HepG2 (cell line): ENCODE data around the gene ASB3. TPM values are rescaled to one million over a fixed set of nuclear protein-coding genes. Genes with fewer than 3 reads are reported as not detected.
A peak's percentile ranks its signal among the peaks of the same experiment; 100 is the strongest.

Source experiments
- FOXK1 ChIP-seq: sonication (generic); formaldehyde crosslinking; IDR thresholded peaks from 2 replicates; pipeline ENCODE4 v1.4.0; 2020; ENCODE audit warnings: low read depth, missing genetic modification reagents, borderline replicate concordance
- HNRNPLL ChIP-seq: fragments of 200-400 bp; formaldehyde crosslinking; IDR thresholded peaks from 2 replicates; pipeline ENCODE4 v1.6.1; 2017; ENCODE audit warnings: mild to moderate bottlenecking, low read depth, low read length; ENCODE audit not compliant: poor library complexity, severe bottlenecking
- MZF1 ChIP-seq: sonication (generic); formaldehyde crosslinking; IDR thresholded peaks from 2 replicates; pipeline ENCODE4 v1.8.1; 2023; ENCODE audit warnings: mild to moderate bottlenecking, missing genetic modification reagents, borderline replicate concordance
- RARG ChIP-seq: sonication (generic); formaldehyde crosslinking; IDR thresholded peaks from 2 replicates; pipeline ENCODE4 v1.4.0; 2020; ENCODE audit warnings: low read depth, mild to moderate bottlenecking, missing genetic modification reagents
- REL ChIP-seq: sonication (generic); formaldehyde crosslinking; conservative IDR thresholded peaks from 2 replicates; pipeline ENCODE4 v1.8.0; 2022; ENCODE audit warnings: mild to moderate bottlenecking, missing genetic modification reagents, moderate library complexity
- SNAPC2 ChIP-seq: sonication (generic); formaldehyde crosslinking; IDR thresholded peaks from 2 replicates; pipeline ENCODE4 v1.8.1; 2022; ENCODE audit warnings: mild to moderate bottlenecking, missing genetic modification reagents
- THAP11 ChIP-seq: IDR thresholded peaks from 2 replicates; pipeline ENCODE4 v1.6.1; 2016; ENCODE audit warnings: missing biosample characterization, missing genetic modification reagents
- ZFP36L1 ChIP-seq: sonication (generic); formaldehyde crosslinking; IDR thresholded peaks from 2 replicates; pipeline ENCODE4 v1.8.0; 2022; ENCODE audit warnings: mild to moderate bottlenecking, missing genetic modification reagents, moderate library complexity
- ZFP36L2 ChIP-seq: sonication (generic); formaldehyde crosslinking; IDR thresholded peaks from 2 replicates; pipeline ENCODE4 v1.4.0; 2020; ENCODE audit warnings: missing genetic modification reagents
- ZFP41 ChIP-seq: sonication (generic); formaldehyde crosslinking; IDR thresholded peaks from 2 replicates; pipeline ENCODE4 v1.4.0; 2020; ENCODE audit warnings: mild to moderate bottlenecking, missing genetic modification reagents, borderline replicate concordance
- ZMAT3 ChIP-seq: sonication (generic); formaldehyde crosslinking; conservative IDR thresholded peaks from 2 replicates; pipeline ENCODE4 v1.7.0; 2021; ENCODE audit warnings: missing genetic modification reagents
- ZNF251 ChIP-seq: sonication (generic); formaldehyde crosslinking; IDR thresholded peaks from 2 replicates; pipeline ENCODE4 v1.9.0; 2021; ENCODE audit warnings: mild to moderate bottlenecking, missing genetic modification reagents
- ZNF589 ChIP-seq: sonication (generic); formaldehyde crosslinking; conservative IDR thresholded peaks from 2 replicates; pipeline ENCODE4 v1.8.0; 2022; ENCODE audit warnings: mild to moderate bottlenecking, moderate library complexity, missing genetic modification reagents
- ZNF781 ChIP-seq: sonication (generic); formaldehyde crosslinking; IDR thresholded peaks from 2 replicates; pipeline ENCODE4 v1.5.1; 2020; ENCODE audit warnings: borderline replicate concordance, mild to moderate bottlenecking, missing genetic modification reagents; ENCODE audit errors: not compliant biosample characterization
- ZNF841 ChIP-seq: sonication (generic); formaldehyde crosslinking; IDR thresholded peaks from 2 replicates; pipeline ENCODE4 v1.8.1; 2023; ENCODE audit warnings: missing genetic modification reagents, borderline replicate concordance
- polyA plus RNA-seq, 8 experiments: library from polyadenylated mRNA; depleted of rRNA in 3 of 8; stranded (reverse) in 7 of 8; unstranded in 1 of 8; fragments of >200 nt; fragmentation: Illumina TruSeq in 4 of 8; extraction: Trizol in 4 of 8; gene quantifications; 2 replicates each; pipeline versions ENCODE4 v1.2.1 to v1.2.3, GENCODE V29; 2011 to 2016; ENCODE audit warnings: low read depth in 4 of 8, missing spikeins in 1 of 8, mixed read lengths in 1 of 8; ENCODE audit not compliant: insufficient read depth in 1 of 8
- total RNA-seq, 5 experiments: library from RNA; depleted of rRNA; stranded (reverse); fragments of >200 nt; fragmentation: Illumina TruSeq; extraction: Trizol; gene quantifications; 2 replicates each; pipeline ENCODE4 v1.2.3, GENCODE V29; 2016; ENCODE audit warnings: low read depth in 1 of 5
- TF ChIP-seq, protein P1 (sequence below): sonication (generic); formaldehyde crosslinking; conservative IDR thresholded peaks from 2 replicates; pipeline ENCODE4 v1.4.0; 2020; ENCODE audit warnings: missing genetic modification reagents
- TF ChIP-seq, protein P2 (sequence below): sonication (generic); formaldehyde crosslinking; IDR thresholded peaks from 2 replicates; pipeline ENCODE4 v1.5.0; 2020; ENCODE audit warnings: mild to moderate bottlenecking, missing genetic modification reagents
- TF ChIP-seq, protein P3 (sequence below): sonication (generic); formaldehyde crosslinking; IDR thresholded peaks from 2 replicates; pipeline ENCODE4 v1.9.0; 2021; ENCODE audit warnings: missing genetic modification reagents, mild to moderate bottlenecking, borderline replicate concordance
- TF ChIP-seq, protein P4 (sequence below): sonication (generic); formaldehyde crosslinking; IDR thresholded peaks from 2 replicates; pipeline ENCODE4 v1.4.0; 2020; ENCODE audit warnings: missing genetic modification reagents; ENCODE audit errors: not compliant biosample characterization
- TF ChIP-seq, protein P5 (sequence below): sonication (generic); formaldehyde crosslinking; IDR thresholded peaks from 2 replicates; pipeline ENCODE4 v1.8.0; 2022; ENCODE audit warnings: missing genetic modification reagents, mild to moderate bottlenecking, moderate library complexity, borderline replicate concordance

ASB3 gene
- total and polyA plus RNA-seq, 2 of the 13 experiments (the other 11 are each of a cell fraction or from before 2014, with no cell fraction given): 40.1 to 41.8 TPM

DNA sequence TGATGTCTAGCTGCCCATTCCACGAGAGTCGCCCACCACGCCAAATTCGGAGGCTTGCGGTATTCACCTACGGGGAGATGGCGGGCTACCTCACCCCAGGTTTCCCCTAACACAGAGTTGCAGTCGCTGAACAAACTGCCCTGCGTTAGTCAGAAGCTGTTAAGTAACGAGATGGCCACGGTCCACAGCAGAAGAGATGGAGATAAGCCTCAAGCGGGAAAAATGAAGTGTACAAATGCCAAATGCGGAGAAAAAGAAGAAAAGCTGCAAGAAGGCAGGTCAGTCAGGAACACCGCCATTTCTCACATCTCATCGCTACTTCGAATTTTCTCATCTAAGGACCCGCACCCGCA is 425 bp downstream of the ASB3 start (continued):
- TF ChIP-seq ZFP41 (CRISPR knock-in tag) (0 out of 2 replicates have a peak, but pooled peaks have one; percentile 71), RARG (no peak), ZNF251 (CRISPR knock-in tag) (no peak), ZFP36L1 (CRISPR knock-in tag) (0 out of 2 replicates have a peak, but pooled peaks have one; percentile 67), REL (CRISPR knock-in tag) (0 out of 2 replicates have a peak, but pooled peaks have one; percentile 57), ZNF841 (CRISPR knock-in tag) (peak; percentile 60; the same call in 1 of the 2 replicates), FOXK1 (CRISPR knock-in tag) (no peak), ZNF589 (CRISPR knock-in tag) (0 out of 2 replicates have a peak, but pooled peaks have one; percentile 80), ZNF781 (CRISPR knock-in tag) (peak; percentile 11), ZMAT3 (CRISPR knock-in tag) (peak; percentile 51; the same call in 1 of the 2 replicates), MZF1 (CRISPR knock-in tag) (no peak), THAP11 (CRISPR knock-in tag) (no peak), SNAPC2 (CRISPR knock-in tag) (no peak), ZFP36L2 (CRISPR knock-in tag) (no peak), HNRNPLL (peak; percentile 78)
- TF ChIP-seq, protein P1, sequence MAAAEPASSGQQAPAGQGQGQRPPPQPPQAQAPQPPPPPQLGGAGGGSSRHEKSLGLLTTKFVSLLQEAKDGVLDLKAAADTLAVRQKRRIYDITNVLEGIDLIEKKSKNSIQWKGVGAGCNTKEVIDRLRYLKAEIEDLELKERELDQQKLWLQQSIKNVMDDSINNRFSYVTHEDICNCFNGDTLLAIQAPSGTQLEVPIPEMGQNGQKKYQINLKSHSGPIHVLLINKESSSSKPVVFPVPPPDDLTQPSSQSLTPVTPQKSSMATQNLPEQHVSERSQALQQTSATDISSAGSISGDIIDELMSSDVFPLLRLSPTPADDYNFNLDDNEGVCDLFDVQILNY (CRISPR knock-in tag): 0 out of 2 replicates have a peak, but pooled peaks have one; percentile 1
- TF ChIP-seq, protein P2, sequence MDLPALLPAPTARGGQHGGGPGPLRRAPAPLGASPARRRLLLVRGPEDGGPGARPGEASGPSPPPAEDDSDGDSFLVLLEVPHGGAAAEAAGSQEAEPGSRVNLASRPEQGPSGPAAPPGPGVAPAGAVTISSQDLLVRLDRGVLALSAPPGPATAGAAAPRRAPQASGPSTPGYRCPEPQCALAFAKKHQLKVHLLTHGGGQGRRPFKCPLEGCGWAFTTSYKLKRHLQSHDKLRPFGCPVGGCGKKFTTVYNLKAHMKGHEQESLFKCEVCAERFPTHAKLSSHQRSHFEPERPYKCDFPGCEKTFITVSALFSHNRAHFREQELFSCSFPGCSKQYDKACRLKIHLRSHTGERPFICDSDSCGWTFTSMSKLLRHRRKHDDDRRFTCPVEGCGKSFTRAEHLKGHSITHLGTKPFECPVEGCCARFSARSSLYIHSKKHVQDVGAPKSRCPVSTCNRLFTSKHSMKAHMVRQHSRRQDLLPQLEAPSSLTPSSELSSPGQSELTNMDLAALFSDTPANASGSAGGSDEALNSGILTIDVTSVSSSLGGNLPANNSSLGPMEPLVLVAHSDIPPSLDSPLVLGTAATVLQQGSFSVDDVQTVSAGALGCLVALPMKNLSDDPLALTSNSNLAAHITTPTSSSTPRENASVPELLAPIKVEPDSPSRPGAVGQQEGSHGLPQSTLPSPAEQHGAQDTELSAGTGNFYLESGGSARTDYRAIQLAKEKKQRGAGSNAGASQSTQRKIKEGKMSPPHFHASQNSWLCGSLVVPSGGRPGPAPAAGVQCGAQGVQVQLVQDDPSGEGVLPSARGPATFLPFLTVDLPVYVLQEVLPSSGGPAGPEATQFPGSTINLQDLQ: peak; percentile 88; the same call in 1 of the 2 replicates
- TF ChIP-seq, protein P3, sequence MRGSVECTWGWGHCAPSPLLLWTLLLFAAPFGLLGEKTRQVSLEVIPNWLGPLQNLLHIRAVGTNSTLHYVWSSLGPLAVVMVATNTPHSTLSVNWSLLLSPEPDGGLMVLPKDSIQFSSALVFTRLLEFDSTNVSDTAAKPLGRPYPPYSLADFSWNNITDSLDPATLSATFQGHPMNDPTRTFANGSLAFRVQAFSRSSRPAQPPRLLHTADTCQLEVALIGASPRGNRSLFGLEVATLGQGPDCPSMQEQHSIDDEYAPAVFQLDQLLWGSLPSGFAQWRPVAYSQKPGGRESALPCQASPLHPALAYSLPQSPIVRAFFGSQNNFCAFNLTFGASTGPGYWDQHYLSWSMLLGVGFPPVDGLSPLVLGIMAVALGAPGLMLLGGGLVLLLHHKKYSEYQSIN (CRISPR knock-in tag): no peak
- TF ChIP-seq, protein P4, sequence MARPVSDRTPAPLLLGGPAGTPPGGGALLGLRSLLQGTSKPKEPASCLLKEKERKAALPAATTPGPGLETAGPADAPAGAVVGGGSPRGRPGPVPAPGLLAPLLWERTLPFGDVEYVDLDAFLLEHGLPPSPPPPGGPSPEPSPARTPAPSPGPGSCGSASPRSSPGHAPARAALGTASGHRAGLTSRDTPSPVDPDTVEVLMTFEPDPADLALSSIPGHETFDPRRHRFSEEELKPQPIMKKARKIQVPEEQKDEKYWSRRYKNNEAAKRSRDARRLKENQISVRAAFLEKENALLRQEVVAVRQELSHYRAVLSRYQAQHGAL: no peak
- TF ChIP-seq, protein P5, sequence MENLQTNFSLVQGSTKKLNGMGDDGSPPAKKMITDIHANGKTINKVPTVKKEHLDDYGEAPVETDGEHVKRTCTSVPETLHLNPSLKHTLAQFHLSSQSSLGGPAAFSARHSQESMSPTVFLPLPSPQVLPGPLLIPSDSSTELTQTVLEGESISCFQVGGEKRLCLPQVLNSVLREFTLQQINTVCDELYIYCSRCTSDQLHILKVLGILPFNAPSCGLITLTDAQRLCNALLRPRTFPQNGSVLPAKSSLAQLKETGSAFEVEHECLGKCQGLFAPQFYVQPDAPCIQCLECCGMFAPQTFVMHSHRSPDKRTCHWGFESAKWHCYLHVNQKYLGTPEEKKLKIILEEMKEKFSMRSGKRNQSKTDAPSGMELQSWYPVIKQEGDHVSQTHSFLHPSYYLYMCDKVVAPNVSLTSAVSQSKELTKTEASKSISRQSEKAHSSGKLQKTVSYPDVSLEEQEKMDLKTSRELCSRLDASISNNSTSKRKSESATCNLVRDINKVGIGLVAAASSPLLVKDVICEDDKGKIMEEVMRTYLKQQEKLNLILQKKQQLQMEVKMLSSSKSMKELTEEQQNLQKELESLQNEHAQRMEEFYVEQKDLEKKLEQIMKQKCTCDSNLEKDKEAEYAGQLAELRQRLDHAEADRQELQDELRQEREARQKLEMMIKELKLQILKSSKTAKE (CRISPR knock-in tag): no peak
